HG02798 (cell line): ENCODE measurements around the gene SWI5.

Experiments used
- ATAC-seq: cut with Tn5 transposase; IDR thresholded peaks from one replicate; pipeline ENCODE4 v1.9.1; 2021; ENCODE audit warnings: mild to moderate bottlenecking; ENCODE audit not compliant: unreplicated experiment, poor library complexity

Gene SWI5

DNA sequence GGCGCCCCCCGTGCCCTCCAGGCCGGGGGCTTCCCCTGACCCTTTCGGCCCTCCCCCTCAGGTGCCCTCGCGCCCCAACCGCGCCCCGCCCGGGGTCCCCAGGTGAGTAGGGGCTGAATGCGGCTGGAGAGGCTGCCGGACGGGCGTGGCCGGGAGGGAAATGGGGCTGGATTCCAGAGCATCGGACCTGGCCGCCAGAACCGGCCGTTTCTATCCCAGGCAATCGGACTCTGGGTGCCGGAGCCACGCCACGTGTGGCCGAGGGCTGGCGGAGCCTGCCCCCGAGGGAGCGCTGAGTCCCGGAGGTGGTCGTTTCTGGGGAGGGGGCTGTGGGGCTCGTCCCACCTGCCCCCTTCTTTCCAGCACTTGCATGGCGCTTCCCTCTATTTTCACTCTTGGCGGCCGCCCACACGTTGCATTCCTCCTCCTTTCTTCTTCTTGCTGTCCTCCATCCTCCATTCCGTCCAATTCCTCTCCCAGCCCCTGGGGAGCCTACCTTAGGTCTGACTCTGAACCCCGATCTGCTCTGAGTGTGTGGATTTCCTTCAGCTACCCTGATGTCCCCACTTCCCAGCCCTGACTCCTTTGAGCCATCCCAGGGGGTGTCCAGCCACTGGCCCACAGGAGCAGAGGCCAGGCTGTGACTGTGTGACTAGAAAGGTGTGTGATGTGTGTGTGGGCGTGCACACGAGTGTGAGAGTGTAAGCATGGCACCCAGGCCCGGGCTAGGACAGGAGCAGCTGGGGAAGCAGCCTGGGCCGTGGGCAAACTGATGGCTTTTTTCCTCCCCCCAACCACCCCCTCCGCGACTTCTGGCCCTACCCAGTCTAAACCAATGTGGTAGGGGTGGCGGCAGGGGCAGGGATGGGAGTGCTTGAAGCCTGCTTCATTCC is 25.0 kb upstream of the SWI5 start:
- no peak for ATAC-seq

DNA sequence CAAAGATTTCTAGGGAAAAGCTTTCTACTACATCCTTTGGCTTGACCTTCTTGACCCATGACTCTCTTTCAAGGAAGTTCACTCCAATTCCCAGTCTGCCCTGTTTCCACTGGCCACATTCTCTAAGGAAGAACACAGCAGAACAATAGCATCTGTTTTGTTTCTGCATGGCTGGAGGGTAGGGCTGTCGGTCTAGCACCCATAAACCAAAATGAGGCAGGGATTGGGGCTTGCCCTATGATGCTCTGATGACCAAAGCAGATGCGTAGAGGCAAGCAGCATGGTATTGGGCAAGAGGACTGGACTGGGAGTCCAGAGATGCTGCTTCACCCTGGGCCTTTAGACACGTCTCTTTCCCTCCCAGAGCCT is 24.4 kb upstream of the SWI5 start:
- ATAC-seq = no peak

DNA sequence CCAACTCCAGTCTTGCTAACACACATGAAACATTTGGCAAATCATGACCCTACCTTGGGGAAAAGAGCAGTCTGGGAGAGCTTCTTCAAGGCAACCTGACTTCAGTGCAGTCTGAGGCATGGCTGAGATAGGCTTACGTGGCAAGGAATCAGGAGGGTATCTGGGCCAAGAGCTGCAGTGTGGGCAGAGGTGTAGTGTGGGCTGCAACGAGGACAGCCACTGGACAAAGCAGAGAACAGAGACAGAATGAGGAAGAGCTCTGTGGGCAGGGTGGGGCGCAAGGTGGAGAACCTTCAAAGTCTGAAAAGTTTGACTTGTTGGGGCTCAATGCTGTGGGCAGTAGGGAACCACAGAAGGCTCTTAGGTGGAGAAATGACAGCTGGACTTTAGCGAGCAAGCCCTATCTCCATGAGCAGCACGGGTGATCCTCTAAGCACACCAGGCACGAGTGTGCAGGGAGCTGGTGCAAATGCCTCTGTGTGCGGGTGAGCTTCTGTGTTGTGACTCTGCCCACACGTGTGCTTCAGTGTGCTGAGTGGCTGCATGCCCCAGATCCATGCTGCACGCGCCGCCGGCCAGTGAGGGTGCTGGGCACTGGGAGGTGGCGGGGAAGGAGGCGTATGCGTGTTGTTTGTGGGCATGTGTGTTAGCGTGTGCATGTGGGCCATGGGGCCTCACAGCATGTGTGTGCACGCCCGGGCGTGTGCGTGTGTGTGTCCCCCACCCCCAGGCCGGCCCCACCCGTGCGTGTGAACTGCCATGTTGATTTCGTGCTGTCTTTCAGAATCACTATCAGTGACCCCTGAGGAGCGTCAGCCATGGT is 23.5 kb upstream of the SWI5 start:
- ATAC-seq = no peak

DNA sequence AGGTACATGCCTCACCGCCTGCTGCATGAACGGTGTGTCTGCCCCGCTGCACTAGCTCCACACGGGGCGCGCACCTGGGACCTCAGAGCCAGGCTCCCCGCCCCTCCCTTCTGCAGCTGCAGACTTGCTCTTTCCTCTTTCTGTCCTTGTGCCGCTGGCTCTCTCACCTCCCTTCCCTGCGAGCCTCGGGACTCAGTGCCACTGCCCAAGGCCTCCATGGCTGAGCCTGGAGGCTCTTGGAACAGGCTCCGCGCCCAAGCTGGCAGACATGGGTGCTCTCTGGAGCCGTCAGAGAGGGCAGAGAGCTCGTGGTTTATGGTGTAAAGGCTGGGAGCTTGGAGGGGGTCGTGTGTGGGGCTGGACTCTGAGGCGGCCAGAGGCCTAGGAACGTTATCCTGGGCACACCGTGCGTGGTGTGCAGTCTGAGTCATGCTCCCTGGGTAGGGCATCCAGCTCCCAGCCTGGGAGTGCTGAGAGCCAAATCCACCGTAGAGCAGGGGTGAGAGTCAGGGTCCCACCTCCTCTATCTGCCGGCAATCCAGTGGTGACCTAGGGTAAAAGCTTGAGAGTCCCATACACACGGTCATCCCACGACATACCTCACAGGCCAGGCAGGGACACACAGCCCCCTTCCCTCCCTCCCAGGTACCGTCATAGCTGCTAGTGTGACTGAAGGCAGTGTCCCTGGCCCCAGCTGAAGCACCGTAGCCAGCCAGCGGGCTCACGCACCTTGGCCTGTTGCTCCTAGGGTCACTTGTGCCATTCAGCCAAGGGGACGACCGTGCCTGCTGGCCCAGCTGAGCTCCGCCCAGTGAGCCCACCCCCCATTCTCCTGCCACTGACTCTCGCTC is 22.7 kb upstream of the SWI5 start:
- no peak for ATAC-seq

- no peak for ATAC-seq
Observed at GRCh38 chr9:128253991-128254346, 22.1 kb upstream of the SWI5 start.

DNA sequence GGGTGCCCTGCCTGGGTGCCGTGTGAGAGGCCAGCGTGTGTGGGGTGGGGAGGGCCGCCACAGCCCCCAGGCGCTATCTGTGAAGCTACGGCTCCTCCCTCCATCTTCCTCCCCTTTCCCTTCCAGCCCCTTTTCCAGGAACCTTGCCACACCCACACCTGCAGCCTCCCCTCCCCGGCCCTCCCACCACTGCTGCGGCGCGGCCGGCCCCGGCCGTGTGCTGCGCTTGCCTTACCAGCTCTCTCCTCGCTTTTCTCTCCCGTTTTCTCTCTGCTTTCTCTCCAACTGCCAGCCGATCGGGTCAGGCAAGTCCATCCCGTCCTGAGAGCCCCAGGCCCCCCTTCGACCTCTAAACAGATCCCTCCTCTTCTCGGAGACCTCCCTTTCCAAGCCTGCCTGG is 21.7 kb upstream of the SWI5 start:
- no peak for ATAC-seq

DNA sequence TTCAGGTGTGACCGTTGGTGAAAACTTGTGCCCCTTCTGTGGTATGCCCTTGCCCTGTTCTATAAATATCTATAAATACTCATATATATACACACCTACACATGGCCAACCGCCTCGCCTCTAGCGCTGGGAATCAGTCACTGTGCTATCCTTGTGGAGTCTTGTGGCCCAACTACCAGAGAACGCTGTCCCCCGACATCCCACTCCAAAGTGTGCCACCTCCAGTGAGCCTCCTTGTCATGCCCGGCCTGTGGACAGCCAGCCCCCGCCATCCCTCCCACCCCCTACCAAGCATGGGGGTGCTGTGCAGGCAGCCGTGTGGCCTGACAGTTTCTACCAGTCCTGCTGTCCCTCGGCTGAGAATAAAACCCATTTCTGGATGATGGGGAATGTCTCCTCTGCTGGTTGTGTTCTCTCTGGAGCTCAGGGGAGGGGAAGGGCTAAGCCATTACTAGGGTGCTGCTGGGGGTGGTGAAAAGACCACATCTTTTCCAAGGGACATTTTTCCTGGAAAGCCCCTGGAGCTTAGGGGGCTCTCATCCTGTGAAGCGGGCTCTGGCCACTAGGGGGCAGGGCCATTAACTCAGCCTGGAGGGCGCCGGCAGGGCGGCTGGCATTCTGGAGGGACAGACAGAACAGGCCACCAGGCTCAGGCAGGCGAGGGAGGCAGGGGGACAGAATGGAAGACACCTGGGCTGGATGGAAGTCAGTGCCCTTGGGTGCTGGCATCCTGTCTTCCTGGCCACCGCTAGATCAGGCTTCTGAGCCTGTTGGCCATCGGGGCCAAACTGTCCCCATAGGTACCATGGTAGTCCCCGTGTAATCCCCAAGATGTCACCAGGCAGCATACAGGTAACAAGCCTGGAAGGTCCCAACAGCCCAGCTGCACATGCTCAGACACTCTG is 21.0 kb upstream of the SWI5 start:
- no peak for ATAC-seq

DNA sequence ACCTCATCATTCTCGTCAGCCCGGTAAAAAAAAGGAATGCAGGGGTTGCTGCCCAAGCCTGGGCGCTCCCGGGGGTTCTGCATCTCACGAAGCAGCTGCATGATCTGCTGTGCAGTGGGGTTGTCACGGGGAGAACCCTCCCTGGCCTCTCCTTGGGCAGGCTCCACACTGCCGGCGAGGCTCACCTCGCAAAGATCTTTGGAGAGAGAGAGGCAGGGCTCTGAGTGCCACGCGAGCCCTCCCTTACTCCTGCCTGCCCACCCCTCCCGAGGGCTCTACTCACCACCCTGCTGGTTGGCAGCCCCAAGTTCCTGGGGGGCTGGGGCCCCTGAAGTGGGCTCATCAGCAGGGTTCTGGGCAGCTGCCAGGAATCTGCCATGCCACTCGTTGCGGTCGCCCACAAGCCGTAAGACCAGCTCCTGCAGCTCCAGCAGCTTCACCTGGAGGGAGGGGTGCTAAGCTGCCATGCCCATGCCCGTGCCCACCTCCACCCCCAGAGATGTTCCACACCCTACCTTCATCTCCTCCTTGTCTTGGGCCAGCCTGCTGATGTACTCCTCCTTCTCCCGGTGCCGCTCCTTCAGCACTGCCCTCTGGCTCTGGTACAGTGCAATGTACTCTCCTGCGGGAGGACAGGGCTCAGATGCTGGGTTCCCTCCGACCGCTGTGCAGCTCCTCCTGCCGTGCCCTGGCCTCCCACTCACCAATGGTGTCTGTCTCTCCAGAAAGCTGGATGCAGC is 18.8 kb upstream of the SWI5 start:
- no peak for ATAC-seq

DNA sequence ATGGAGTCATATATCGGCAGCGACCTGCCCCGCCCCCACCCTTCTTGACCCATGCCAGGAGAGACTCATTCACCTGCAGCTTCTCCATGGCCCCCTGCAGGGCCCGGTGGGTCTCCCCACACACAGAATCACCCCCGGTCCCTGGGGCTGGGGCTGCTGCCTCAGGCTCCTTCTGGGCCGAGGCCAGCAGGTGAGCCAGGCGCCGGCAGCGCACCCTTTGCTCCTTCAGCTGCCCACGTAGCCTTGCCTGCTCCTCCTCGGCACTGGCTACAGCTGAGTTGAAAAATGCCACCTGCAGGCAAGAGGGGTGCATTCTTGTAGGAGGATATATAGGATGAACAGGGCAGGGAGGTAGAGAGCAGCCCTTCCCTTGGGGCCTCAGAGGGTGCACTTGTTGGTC is 18.2 kb upstream of the SWI5 start:
- ATAC-seq = no peak

GRCh38 chr9:128258326-128258725 is 17.8 kb upstream of the SWI5 start:
- ATAC-seq = no peak

DNA sequence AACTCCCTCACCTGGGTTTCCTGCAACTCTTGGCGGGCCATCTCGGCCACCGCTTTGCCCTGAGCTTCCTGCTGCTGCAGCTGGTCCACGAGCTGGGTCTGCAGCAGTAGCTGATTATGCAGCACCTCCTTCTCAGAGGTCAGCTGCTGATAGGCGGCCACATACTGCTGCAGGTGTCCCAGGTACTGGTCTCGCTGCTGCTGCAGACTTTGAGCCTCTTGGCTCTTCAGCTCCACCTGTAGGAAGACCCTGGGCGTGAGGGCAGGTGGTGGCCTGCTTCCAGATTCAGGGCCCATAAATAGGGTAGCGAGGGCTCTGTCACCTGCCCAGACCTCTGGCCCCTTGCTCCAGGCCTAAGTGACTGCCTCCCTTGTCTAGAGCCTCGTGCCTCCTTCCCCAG is 16.9 kb upstream of the SWI5 start:
- no peak for ATAC-seq

DNA sequence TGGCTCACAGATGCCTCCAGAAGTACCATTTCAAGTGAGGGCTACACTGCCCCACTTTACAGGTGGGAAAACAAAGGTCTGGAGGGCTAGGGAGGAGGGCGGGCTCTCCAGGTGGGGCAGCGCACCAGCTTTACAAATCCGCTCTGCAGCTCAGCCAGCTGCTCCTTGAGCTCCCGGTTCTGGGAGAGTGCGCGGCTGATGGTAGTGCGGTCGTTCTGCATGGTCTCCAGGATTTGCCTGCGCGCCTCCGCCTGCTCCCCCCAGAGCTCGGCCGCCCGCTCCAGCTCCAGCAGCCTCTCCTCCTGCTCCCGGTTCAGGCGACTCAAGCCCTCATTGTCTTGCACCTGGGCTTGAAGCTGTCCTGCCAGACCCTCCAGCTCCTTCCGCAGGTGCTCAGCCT is 15.7 kb upstream of the SWI5 start:
- ATAC-seq = no peak

DNA sequence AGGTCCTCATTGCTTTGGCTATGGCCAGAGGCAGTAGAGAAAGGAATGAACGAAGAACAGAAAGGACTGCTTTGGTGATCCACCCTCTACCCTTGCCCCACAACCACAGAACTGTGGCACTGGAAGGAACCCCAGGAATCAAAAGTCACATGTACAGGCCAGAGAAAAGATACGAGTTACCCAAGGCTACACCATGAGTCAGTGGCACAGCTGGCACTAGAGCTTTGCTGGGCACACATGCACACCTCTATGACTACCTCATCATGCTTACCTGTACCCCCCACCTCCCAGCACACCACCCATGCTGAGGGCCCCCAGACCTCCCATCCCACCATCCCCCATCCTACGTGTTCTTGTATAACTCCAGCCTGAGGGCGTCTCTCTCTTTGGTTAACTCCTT is 13.4 kb upstream of the SWI5 start:
- no peak for ATAC-seq

GRCh38 chr9:128265348-128265847 is 10.7 kb upstream of the SWI5 start:
- ATAC-seq = no peak

- ATAC-seq = no peak
Observed at GRCh38 chr9:128266868-128267590, 9.0 kb upstream of the SWI5 start.

DNA sequence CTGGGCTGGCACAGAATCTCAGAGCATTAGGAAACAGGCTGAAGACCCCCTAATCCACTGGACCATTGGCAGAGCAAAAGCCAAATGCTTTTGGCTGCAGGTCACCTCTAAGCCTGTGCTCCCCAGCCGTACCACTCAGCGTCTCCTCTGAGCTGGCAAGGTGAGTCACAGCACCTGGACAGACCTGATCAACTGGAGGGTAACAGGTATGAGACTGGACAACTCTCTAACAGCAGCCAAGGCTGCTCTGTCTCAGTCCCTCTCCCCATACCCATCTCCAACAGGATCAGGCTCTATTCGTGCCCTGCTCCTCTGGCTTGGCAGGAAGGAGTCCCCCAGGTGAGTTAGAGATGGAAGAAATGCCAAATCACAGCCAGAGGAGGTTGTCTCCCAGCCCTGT is 5.0 kb upstream of the SWI5 start:
- ATAC-seq = no peak

GRCh38 chr9:128271512-128271911 is 4.6 kb upstream of the SWI5 start:
- no peak for ATAC-seq

DNA sequence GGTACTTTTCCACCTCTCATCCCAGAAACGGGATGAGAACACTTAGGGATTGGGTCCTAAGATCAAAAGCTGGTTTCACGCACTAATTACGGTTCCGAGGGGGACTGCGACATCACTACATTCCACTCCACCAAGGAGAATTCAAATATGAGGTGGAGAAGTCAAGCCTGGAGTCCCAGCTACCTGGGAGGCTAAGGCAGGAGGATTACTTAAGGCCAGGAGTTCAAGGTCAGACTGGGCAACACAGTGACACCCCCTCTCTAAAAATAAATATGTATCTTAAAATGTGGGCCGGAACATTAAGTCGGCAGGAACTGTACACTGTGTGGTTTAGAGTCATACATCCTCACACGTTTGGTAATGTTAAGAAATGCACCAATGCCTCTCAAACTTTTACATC is 1.8 kb upstream of the SWI5 start:
- ATAC-seq = no peak
